BE2C (cell line): ENCODE data around the gene N4BP3.

Source experiments
- DNase-seq: peaks from one replicate; pipeline ENCODE4 v3.0.0-alpha.2; 2020
- H3K27me3 ChIP-seq: fragments of 250-450 bp; sonication (Bioruptor Pico); 2 replicates; pipeline ENCODE4 v1.5.1; 2020; ENCODE audit warnings: mild to moderate bottlenecking
- H3K36me3 ChIP-seq: fragments of 250-450 bp; sonication (Bioruptor Pico); 2 replicates; pipeline ENCODE4 v1.5.1; 2020; ENCODE audit warnings: mild to moderate bottlenecking
- H3K4me1 ChIP-seq: fragments of 250-450 bp; sonication (Bioruptor Pico); 2 replicates; pipeline ENCODE4 v1.5.1; 2020
- H3K4me3 ChIP-seq: 2 replicates; pipeline ENCODE4 v1.5.1; 2011; ENCODE audit warnings: low read depth, low read length
- H3K9me3 ChIP-seq: fragments of 250-450 bp; sonication (Bioruptor Pico); 2 replicates; pipeline ENCODE4 v1.5.1; 2020
- TF ChIP-seq, protein P1 (sequence below): IDR thresholded peaks from 2 replicates; pipeline ENCODE4 v1.5.1; 2012; ENCODE audit warnings: mild to moderate bottlenecking, low read depth, low read length

The N4BP3 gene

DNA sequence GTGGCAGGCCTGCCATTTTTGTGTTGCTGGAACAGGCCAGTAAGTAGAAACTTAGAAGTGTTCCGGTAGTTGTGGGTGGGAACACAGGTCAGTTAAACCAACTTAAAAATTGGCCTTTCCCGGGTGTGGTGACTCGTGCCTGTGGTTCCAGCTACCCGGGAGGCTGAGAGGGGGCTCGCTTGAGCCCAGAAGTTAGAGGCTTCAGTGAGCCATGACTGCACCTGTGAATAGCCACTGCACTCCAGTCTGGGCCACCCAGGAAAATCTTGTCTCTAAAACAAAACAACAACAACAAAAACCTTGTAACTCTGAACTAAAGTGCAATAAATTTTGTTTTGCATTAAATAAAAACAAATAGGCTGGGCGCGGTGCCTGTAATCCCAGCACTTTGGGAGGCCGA, 41.7 kb downstream of the N4BP3 start:
- no peaks in the 10 kb centered on the region for H3K27me3 ChIP-seq
- DNase-seq: no peak
- peaks cover 3% of the 10 kb centered on the region; the same call in 1 of the 2 replicates for H3K4me1 ChIP-seq
- H3K9me3 ChIP-seq: no peaks in the 10 kb centered on the region
- no peak overlapping the region; the same call in 1 of the 2 replicates for H3K4me3 ChIP-seq
- H3K36me3 ChIP-seq: peaks cover 23% of the 10 kb centered on the region
- TF ChIP-seq, protein P1, sequence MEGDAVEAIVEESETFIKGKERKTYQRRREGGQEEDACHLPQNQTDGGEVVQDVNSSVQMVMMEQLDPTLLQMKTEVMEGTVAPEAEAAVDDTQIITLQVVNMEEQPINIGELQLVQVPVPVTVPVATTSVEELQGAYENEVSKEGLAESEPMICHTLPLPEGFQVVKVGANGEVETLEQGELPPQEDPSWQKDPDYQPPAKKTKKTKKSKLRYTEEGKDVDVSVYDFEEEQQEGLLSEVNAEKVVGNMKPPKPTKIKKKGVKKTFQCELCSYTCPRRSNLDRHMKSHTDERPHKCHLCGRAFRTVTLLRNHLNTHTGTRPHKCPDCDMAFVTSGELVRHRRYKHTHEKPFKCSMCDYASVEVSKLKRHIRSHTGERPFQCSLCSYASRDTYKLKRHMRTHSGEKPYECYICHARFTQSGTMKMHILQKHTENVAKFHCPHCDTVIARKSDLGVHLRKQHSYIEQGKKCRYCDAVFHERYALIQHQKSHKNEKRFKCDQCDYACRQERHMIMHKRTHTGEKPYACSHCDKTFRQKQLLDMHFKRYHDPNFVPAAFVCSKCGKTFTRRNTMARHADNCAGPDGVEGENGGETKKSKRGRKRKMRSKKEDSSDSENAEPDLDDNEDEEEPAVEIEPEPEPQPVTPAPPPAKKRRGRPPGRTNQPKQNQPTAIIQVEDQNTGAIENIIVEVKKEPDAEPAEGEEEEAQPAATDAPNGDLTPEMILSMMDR: no peak

DNA sequence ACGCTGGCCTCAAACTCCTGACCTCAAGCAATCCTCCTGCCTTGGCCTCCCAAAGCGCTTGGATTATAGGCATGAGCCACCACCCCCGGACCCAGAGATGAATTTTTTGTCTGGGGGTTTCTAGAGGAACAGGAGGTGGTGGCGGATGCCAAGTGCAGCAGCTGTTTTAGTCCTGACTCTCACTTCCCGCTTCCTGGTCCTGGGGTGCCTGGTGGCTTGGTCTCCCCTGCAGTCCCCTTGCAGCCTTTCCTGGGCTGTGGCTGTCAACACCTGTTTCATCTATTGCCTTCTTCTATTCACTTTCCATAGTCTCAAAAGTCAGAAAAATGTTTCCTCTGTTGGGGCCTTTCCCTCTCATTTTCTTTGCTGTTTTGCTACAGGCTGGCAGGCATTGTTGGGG, 46.8 kb downstream of the N4BP3 start:
- TF ChIP-seq, protein P1: no peak
- no peak for DNase-seq
- no peaks in the 10 kb centered on the region for H3K36me3 ChIP-seq
- H3K4me1 ChIP-seq: no peaks in the 10 kb centered on the region
- H3K4me3 ChIP-seq: no peak overlapping the region
- no peaks in the 10 kb centered on the region for H3K9me3 ChIP-seq
- H3K27me3 ChIP-seq: peaks cover 6% of the 10 kb centered on the region

- Histone ChIP-seq H3K4me3 (no peak overlapping the region), H3K4me1 (no peaks in the 10 kb centered on the region), H3K9me3 (no peaks in the 10 kb centered on the region), H3K36me3 (no peaks in the 10 kb centered on the region), H3K27me3 (peaks cover 6% of the 10 kb centered on the region)
- TF ChIP-seq, protein P1: no peak
- no peak for DNase-seq
Observed at GRCh38 chr5:178162481-178162880, 49.1 kb downstream of the N4BP3 start.

GRCh38 chr5:178163772-178164735, 50.7 kb downstream of the N4BP3 start:
- peak; percentile 89 for DNase-seq
- H3K4me3 ChIP-seq: peak overlapping the region; percentile 46
- TF ChIP-seq, protein P1: peak; percentile 96
- H3K27me3 ChIP-seq: peaks cover 8% of the 10 kb centered on the region
- H3K9me3 ChIP-seq: no peaks in the 10 kb centered on the region
- no peaks in the 10 kb centered on the region for H3K36me3 ChIP-seq
- H3K4me1 ChIP-seq: no peaks in the 10 kb centered on the region

GRCh38 chr5:178165581-178165980, 52.2 kb downstream of the N4BP3 start:
- H3K4me1 ChIP-seq: no peaks in the 10 kb centered on the region
- H3K36me3 ChIP-seq: no peaks in the 10 kb centered on the region
- H3K27me3 ChIP-seq: peaks cover 8% of the 10 kb centered on the region
- TF ChIP-seq, protein P1: no peak
- no peak for DNase-seq
- no peaks in the 10 kb centered on the region for H3K9me3 ChIP-seq
- no peak overlapping the region for H3K4me3 ChIP-seq

- Histone ChIP-seq H3K36me3 (no peaks in the 10 kb centered on the region), H3K4me3 (no peak overlapping the region), H3K4me1 (no peaks in the 10 kb centered on the region), H3K27me3 (0 out of 2 replicates have a peak, but pooled peaks cover 2% of the 10 kb centered on the region), H3K9me3 (no peaks in the 10 kb centered on the region)
- no peak for DNase-seq
- TF ChIP-seq, protein P1: no peak
Observed at GRCh38 chr5:178170455-178170854, 57.1 kb downstream of the N4BP3 start.
